GM18502 (cell line): ENCODE results near the gene CASP1.
"Not testable (repeated sequence)": the region's sequence is repeated elsewhere in the genome, so short reads cannot be mapped to it uniquely, and the experiment has no call there.

Source experiments
- ATAC-seq: cut with Tn5 transposase; IDR thresholded peaks from one replicate; pipeline ENCODE4 v1.9.1; 2021; ENCODE audit warnings: mild to moderate bottlenecking; ENCODE audit not compliant: unreplicated experiment, poor library complexity

The CASP1 gene

GRCh38 chr11:105034813-105035620 is at the start of gene CASP1:
TSS of gene CASP1 (minus strand) at chr11:105035144. CDS start at chr11:105035113, 31 bp downstream.
- ATAC-seq, result peak; percentile 95

GRCh38 chr11:105081412-105082150 is 46.6 kb upstream of the CASP1 start:
- no peak for ATAC-seq

GRCh38 chr11:105080171-105080906 is 45.4 kb upstream of the CASP1 start:
- ATAC-seq, result not testable (repeated sequence)

GRCh38 chr11:105078283-105078682 is 43.3 kb upstream of the CASP1 start:
- no peak for ATAC-seq

- ATAC-seq, result peak; percentile 44
Measured at GRCh38 chr11:105077141-105077790, 42.3 kb upstream of the CASP1 start.

GRCh38 chr11:105074166-105074530 is 39.2 kb upstream of the CASP1 start:
- ATAC-seq, result no peak

GRCh38 chr11:105073456-105074165 is 38.7 kb upstream of the CASP1 start:
- ATAC-seq, result no peak

GRCh38 chr11:105072080-105072479 is 37.1 kb upstream of the CASP1 start:
- not testable (repeated sequence) for ATAC-seq

GRCh38 chr11:105071089-105071732 is 36.3 kb upstream of the CASP1 start:
- no peak for ATAC-seq

GRCh38 chr11:105070306-105070705 is 35.4 kb upstream of the CASP1 start:
- ATAC-seq, result no peak

GRCh38 chr11:105069749-105070148 is 34.8 kb upstream of the CASP1 start:
- ATAC-seq, result not testable (repeated sequence)

GRCh38 chr11:105063245-105063941 is 28.4 kb upstream of the CASP1 start:
- ATAC-seq, result not testable (repeated sequence)

GRCh38 chr11:105057432-105057831 is 22.5 kb upstream of the CASP1 start:
- no peak for ATAC-seq

- no peak for ATAC-seq
Measured at GRCh38 chr11:105056446-105056845, 21.5 kb upstream of the CASP1 start.

- ATAC-seq, result no peak
Measured at GRCh38 chr11:105054723-105055493, 20.0 kb upstream of the CASP1 start.

GRCh38 chr11:105052487-105052886 is 17.5 kb upstream of the CASP1 start:
- no peak for ATAC-seq

GRCh38 chr11:105051559-105051958 is 16.6 kb upstream of the CASP1 start:
- no peak for ATAC-seq

GRCh38 chr11:105049481-105049880 is 14.5 kb upstream of the CASP1 start:
- ATAC-seq, result no peak
